Endodermal cell (in vitro differentiated cells): ENCODE measurements around the gene ATP8B4. TPM values are rescaled to one million over a fixed set of nuclear protein-coding genes. Genes with fewer than 3 reads are reported as not detected.

Experiments used
- DNase-seq: peaks from one replicate; pipeline ENCODE4 v3.0.0-alpha.2; 2017
- H3K27ac ChIP-seq: 2 replicates; pipeline ENCODE4 v1.5.1; 2013; ENCODE audit warnings: mild to moderate bottlenecking, low read depth, low read length, moderate library complexity
- H3K27me3 ChIP-seq: 2 replicates; pipeline ENCODE4 v1.6.1; 2013; ENCODE audit warnings: mild to moderate bottlenecking, low read length, moderate library complexity; ENCODE audit not compliant: insufficient read depth, control insufficient read depth, poor library complexity, severe bottlenecking
- H3K36me3 ChIP-seq: 2 replicates; pipeline ENCODE4 v1.7.0; 2013; ENCODE audit warnings: mild to moderate bottlenecking, low read length, moderate library complexity; ENCODE audit not compliant: control insufficient read depth, insufficient read depth
- H3K4me1 ChIP-seq: one replicate; pipeline ENCODE4 v1.7.0; 2013; ENCODE audit warnings: low read length; ENCODE audit not compliant: control insufficient read depth, insufficient read depth
- H3K4me3 ChIP-seq: 2 replicates; pipeline ENCODE4 v1.5.1; 2013; ENCODE audit warnings: mild to moderate bottlenecking, low read length, moderate library complexity
- H3K9ac ChIP-seq: 2 replicates; pipeline ENCODE4 v1.6.1; 2013; ENCODE audit warnings: mild to moderate bottlenecking, low read length, moderate library complexity; ENCODE audit not compliant: poor library complexity, severe bottlenecking; ENCODE audit errors: extremely low read depth
- H3K9me3 ChIP-seq: 2 replicates; pipeline ENCODE4 v1.6.1; 2013; ENCODE audit warnings: mild to moderate bottlenecking, low read length, moderate library complexity; ENCODE audit not compliant: control insufficient read depth
- H3K27ac Mint-ChIP-seq: 2 replicates; pipeline ENCODE4 v1.8.0; 2020; ENCODE audit warnings: mixed read lengths
- H3K27me3 Mint-ChIP-seq: 2 replicates; pipeline ENCODE4 v1.8.0; 2021; ENCODE audit warnings: mild to moderate bottlenecking, mixed read lengths; ENCODE audit not compliant: insufficient read depth
- H3K36me3 Mint-ChIP-seq: 2 replicates; pipeline ENCODE4 v1.8.0; 2020; ENCODE audit warnings: low read depth, mixed read lengths
- H3K4me1 Mint-ChIP-seq: 2 replicates; pipeline ENCODE4 v1.8.0; 2020; ENCODE audit warnings: mixed read lengths
- H3K4me3 Mint-ChIP-seq: 2 replicates; pipeline ENCODE4 v1.8.0; 2020; ENCODE audit warnings: mild to moderate bottlenecking, moderate library complexity, mixed read lengths
- H3K9me3 Mint-ChIP-seq: 2 replicates; pipeline ENCODE4 v1.8.0; 2020; ENCODE audit warnings: mild to moderate bottlenecking, mixed read lengths
- CTCF ChIP-seq: fragments of 200-600 bp; sonication (generic); conservative IDR thresholded peaks from 2 replicates; pipeline ENCODE4 v1.5.0; 2021; ENCODE audit warnings: antibody characterized with exemption, mild to moderate bottlenecking
- WGBS, 2 experiments: methylation state at CpG; one replicate each; pipeline versions ENCODE4 v1.1.5 to v1.1.7; 2013; ENCODE audit warnings: missing lambda C conversion rate in 2 of 2, mixed read lengths in 1 of 2; ENCODE audit not compliant: insufficient coverage in 1 of 2, insufficient read length in 1 of 2; 5-methylcytosine and 5-hydroxymethylcytosine counted together
- total RNA-seq, 2 donors: library from RNA; stranded (reverse); fragmentation: NEBNext Ultra II Directional in 1 of 2; extraction: Animal tissue kit (Norgen Biotek cat#: 25700) in 1 of 2; gene quantifications; 2 replicates in 1 of 2; 3 replicates in 1 of 2; pipeline ENCODE4 v1.2.1, GENCODE V29; 2021

Gene ATP8B4
- total RNA-seq, 2 donors from 2014 or later, result 0.64 to 0.95 TPM

- no peaks in the 10 kb centered on the region for H3K9me3 ChIP-seq
- DNase-seq, result no peak
- no peak overlapping the region for H3K4me3 ChIP-seq
- WGBS, 2 experiments, result 95 to 100% methylated on average over 1 to 2 of the region's 2 CpGs
- Mint-ChIP-seq H3K36me3 (no peaks in the 10 kb centered on the region), H3K4me1 (peaks cover 2% of the 10 kb centered on the region), H3K4me3 (no peak overlapping the region), H3K27ac (no peak overlapping the region), H3K27me3 (no peaks in the 10 kb centered on the region), H3K9me3 (no peaks in the 10 kb centered on the region)
- H3K27ac ChIP-seq, result no peak overlapping the region
- no peaks in the 10 kb centered on the region for H3K36me3 ChIP-seq
- H3K4me1 ChIP-seq, result no peaks in the 10 kb centered on the region
- H3K9ac ChIP-seq, result no peak overlapping the region
- H3K27me3 ChIP-seq, result no peaks in the 10 kb centered on the region
- TF ChIP-seq CTCF, result no peak
Observed at GRCh38 chr15:50084932-50085331, 34.1 kb downstream of the ATP8B4 start.

- no peaks in the 10 kb centered on the region for H3K36me3 ChIP-seq
Observed at GRCh38 chr15:50083424-50084025, 35.5 kb downstream of the ATP8B4 start.

GRCh38 chr15:50082066-50082465 is 37.0 kb downstream of the ATP8B4 start:
- 40% methylated on average over 2 of the region's 2 CpGs; no CpG with 5 or more reads in 1 of the 2 experiments for WGBS, 2 experiments
- H3K27ac Mint-ChIP-seq, result no peak overlapping the region
- no peaks in the 10 kb centered on the region for H3K4me1 ChIP-seq
- DNase-seq, result no peak
- H3K9me3 ChIP-seq, result no peaks in the 10 kb centered on the region
- H3K4me1 Mint-ChIP-seq, result peaks cover 2% of the 10 kb centered on the region
- H3K36me3 ChIP-seq, result no peaks in the 10 kb centered on the region
- no peak overlapping the region for H3K4me3 ChIP-seq
- H3K9ac ChIP-seq, result no peak overlapping the region
- TF ChIP-seq CTCF, result no peak
- H3K36me3 Mint-ChIP-seq, result no peaks in the 10 kb centered on the region
- H3K27ac ChIP-seq, result no peak overlapping the region
- H3K4me3 Mint-ChIP-seq, result no peak overlapping the region
- no peaks in the 10 kb centered on the region for H3K9me3 Mint-ChIP-seq
- no peaks in the 10 kb centered on the region for H3K27me3 Mint-ChIP-seq
- H3K27me3 ChIP-seq, result no peaks in the 10 kb centered on the region

More at GRCh38 chr15:50083424-50084025, 35.5 kb downstream of the ATP8B4 start:
- Mint-ChIP-seq H3K4me3 (no peak overlapping the region), H3K4me1 (peaks cover 2% of the 10 kb centered on the region), H3K36me3 (no peaks in the 10 kb centered on the region), H3K9me3 (no peaks in the 10 kb centered on the region), H3K27ac (no peak overlapping the region), H3K27me3 (no peaks in the 10 kb centered on the region)
- Histone ChIP-seq H3K9me3 (no peaks in the 10 kb centered on the region), H3K27me3 (no peaks in the 10 kb centered on the region), H3K4me1 (no peaks in the 10 kb centered on the region), H3K27ac (no peak overlapping the region), H3K4me3 (no peak overlapping the region), H3K9ac (no peak overlapping the region)
- 78 to 93% methylated on average over 4 of the region's 4 CpGs for WGBS, 2 experiments
- no peak for TF ChIP-seq CTCF
- DNase-seq, result no peak
